Effector memory CD4-positive, alpha-beta T cell (primary cell): ENCODE measurements around the gene ABCB11.

Source experiments
- DNase-seq, 3 donors: peaks; one replicate each; pipeline ENCODE4 v3.0.0-alpha.2; 2020
- H3K27ac ChIP-seq: 2 replicates; pipeline ENCODE4 v1.7.0; 2013; ENCODE audit warnings: mild to moderate bottlenecking, low read length, moderate library complexity; ENCODE audit not compliant: insufficient read depth, poor library complexity, severe bottlenecking
- H3K27me3 ChIP-seq: replicated peaks from 2 replicates; pipeline ENCODE4 v1.7.0; 2013; ENCODE audit warnings: mild to moderate bottlenecking, low read length; ENCODE audit not compliant: insufficient read depth, control insufficient read depth, poor library complexity, severe bottlenecking
- H3K36me3 ChIP-seq: 2 replicates; pipeline ENCODE4 v1.7.0; 2013; ENCODE audit warnings: mild to moderate bottlenecking, low read length, moderate library complexity; ENCODE audit not compliant: control insufficient read depth, insufficient read depth
- H3K4me1 ChIP-seq: 2 replicates; pipeline ENCODE4 v1.7.0; 2013; ENCODE audit warnings: low read length, mild to moderate bottlenecking; ENCODE audit not compliant: control insufficient read depth, insufficient read depth, poor library complexity, severe bottlenecking
- H3K4me3 ChIP-seq: 2 replicates; pipeline ENCODE4 v1.7.0; 2013; ENCODE audit warnings: low read length, low read depth, mild to moderate bottlenecking; ENCODE audit not compliant: insufficient read depth, poor library complexity, severe bottlenecking
- H3K9me3 ChIP-seq: 2 replicates; pipeline ENCODE4 v1.7.0; 2013; ENCODE audit warnings: mild to moderate bottlenecking, low read length, moderate library complexity; ENCODE audit not compliant: control insufficient read depth

The ABCB11 gene

DNA sequence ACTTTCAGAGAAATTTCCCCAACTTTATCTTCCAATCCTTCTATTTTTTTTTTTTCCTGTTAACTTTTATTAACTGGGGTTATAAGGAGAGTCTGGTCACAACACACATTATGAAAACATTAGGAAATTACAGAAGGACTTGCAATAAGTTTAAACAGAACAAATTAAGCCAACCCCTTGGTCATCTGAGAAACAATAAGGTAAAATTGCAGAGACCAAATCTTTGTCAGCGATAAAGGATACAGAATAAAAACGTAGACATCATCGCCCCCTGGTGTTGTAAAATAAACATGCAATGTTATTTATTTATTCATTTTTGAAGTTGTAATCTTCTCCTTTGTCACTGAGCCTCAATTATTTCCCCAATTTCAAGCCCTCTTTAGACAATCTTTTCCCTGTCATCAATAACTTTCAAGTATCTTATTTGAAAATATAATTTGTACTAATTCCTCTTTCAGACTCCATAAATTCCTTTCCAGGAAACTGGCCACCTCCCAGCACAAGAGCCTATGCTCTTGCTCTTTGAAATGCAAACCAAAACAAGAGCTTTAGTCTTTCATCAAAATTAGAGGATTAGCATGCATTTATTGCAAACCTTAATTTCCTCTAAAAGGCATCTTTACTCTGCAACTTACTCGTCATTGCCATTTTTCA is 110.5 kb downstream of the ABCB11 start:
- no peak for DNase-seq
- no peaks in the 10 kb centered on the region for H3K9me3 ChIP-seq
- no peak overlapping the region for H3K4me3 ChIP-seq
- H3K4me1 ChIP-seq, result no peaks in the 10 kb centered on the region
- no peaks in the 10 kb centered on the region for H3K27me3 ChIP-seq
- no peak overlapping the region for H3K27ac ChIP-seq
- H3K36me3 ChIP-seq, result no peaks in the 10 kb centered on the region

DNA sequence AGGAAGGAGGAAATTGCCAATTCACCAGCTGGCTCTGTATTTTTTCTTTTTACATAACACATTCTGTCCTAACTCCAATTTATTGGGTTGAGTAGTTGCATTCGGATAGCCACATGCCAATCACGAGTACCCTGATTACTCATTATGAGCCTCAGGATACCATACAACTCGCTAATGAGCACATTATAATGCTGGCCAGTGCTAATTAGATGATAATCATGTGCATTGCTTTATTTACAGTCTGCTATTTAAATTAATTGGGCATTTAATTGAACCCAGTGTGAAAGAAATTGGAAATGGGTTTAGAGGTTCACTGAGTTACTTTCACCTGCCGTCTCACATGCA is 114.8 kb downstream of the ABCB11 start:
- no peak for DNase-seq
- Histone ChIP-seq H3K4me3 (no peak overlapping the region), H3K9me3 (no peaks in the 10 kb centered on the region), H3K4me1 (peaks cover 2% of the 10 kb centered on the region), H3K36me3 (no peaks in the 10 kb centered on the region), H3K27ac (no peak overlapping the region), H3K27me3 (peaks cover 4% of the 10 kb centered on the region)

DNA sequence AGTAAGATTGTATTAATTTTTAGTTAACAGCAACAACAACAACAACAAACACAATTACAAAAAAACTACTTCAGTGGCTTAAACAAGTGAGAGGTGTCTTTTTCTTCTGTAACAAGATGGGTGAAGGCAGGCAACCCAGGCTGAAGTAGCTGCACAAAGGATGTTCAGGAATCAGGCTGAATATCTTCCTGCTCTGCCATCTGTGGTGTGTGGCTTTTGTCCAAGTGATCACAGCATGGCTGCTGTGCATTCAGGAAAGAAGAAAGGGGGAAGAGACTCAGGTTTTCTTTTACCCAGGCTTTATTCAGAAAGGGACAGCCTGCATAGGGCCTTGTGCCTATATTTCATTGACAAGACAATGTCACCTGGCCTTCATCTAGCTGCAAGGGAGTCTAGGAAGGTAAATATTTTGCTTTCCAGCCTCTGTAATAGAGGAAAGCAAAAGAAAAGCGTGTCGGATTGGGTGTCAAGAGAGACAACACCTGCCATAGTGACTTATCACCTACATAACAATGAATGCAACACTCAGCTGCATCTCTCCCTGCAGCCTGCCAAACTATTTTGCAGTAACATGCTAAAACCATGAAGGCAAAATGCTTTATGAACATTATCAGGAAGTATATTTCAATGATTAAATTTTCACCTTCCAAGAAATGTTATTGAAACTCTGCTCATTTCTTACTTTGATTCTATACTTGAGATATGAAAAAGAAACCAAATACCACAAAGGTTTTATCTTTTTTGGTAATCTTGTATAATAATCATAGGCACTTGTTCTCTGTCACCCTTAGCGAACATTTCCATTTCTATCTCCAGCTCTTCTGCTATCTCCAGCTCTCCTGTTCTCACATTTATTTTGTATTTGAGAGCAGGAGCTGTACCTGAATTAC is 115.4 kb downstream of the ABCB11 start:
- Histone ChIP-seq H3K36me3 (no peaks in the 10 kb centered on the region), H3K4me3 (no peak overlapping the region), H3K27ac (no peak overlapping the region), H3K9me3 (no peaks in the 10 kb centered on the region), H3K4me1 (peaks cover 2% of the 10 kb centered on the region), H3K27me3 (peaks cover 4% of the 10 kb centered on the region)
- DNase-seq, result no peak

DNA sequence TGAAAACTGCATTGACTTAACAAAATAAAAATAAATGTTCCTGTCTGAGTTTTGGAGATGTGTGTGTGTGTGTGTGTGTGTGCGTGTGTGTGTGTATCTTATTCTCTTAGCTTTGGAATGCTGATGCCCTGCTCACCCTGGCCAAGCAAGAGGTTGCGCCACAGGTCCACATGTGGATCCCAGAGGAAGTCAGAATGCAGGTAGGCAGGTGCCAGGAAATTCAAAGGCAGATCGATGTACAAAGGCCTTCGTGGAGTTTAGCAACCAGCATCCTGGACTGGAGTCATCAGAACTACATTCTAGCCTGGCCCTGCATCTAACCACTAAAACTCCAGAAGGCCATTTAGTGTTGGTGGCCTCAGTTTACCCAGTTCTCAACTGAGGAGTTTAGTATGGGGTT is 117.6 kb downstream of the ABCB11 start:
- Histone ChIP-seq H3K27ac (no peak overlapping the region), H3K9me3 (no peaks in the 10 kb centered on the region), H3K36me3 (no peaks in the 10 kb centered on the region), H3K4me3 (no peak overlapping the region), H3K27me3 (peaks cover 4% of the 10 kb centered on the region), H3K4me1 (peaks cover 2% of the 10 kb centered on the region)
- DNase-seq, result no peak

DNA sequence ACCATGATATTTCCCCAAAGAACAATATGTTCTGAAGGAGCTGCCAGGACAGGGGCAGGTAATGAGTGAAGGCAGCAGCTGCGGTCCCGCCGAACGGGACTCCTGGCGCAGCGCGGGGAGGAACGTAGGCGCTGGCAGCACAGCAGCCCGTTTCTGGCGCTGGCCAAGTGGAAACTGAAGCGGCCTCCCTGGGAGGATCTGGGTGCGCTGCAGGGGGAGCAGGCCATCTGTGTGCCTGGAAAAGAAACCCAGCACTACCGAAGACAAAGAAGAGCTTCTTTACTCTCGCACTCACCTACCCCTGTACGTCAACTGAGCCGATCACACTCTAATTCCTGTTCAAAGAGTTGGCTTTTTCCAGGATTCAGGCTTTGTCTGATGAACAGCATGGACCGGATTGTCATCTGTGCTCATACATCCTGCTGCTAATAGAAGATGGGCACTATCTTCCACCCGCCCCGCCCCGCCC is 118.2 kb downstream of the ABCB11 start:
- H3K27ac ChIP-seq, result no peak overlapping the region
- H3K4me3 ChIP-seq, result no peak overlapping the region
- peaks cover 2% of the 10 kb centered on the region for H3K4me1 ChIP-seq
- no peaks in the 10 kb centered on the region for H3K36me3 ChIP-seq
- no peak for DNase-seq
- no peaks in the 10 kb centered on the region for H3K9me3 ChIP-seq
- peaks cover 4% of the 10 kb centered on the region for H3K27me3 ChIP-seq

DNA sequence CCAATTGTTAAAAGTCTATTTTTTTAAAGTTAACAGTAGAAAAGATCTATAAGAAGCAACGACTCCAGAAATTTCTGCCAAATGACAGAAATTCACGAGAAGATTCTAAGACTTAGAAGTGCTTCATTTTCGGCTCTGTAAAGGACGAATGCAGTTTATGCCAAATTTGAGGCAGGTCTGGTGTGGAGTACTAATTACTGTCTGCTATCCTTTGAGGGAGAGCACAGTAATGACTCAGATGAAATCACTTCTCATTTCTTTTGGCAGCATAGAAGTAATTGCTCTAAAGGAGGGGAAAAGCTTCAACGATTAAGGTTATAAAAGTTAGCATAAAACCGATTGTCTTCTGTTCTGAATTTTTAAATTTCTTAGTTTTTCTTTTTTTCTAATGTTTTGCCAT is 118.7 kb downstream of the ABCB11 start:
- no peaks in the 10 kb centered on the region for H3K9me3 ChIP-seq
- peaks cover 4% of the 10 kb centered on the region for H3K27me3 ChIP-seq
- H3K4me3 ChIP-seq, result no peak overlapping the region
- no peaks in the 10 kb centered on the region for H3K36me3 ChIP-seq
- peaks cover 2% of the 10 kb centered on the region for H3K4me1 ChIP-seq
- no peak overlapping the region for H3K27ac ChIP-seq
- DNase-seq, result no peak

DNA sequence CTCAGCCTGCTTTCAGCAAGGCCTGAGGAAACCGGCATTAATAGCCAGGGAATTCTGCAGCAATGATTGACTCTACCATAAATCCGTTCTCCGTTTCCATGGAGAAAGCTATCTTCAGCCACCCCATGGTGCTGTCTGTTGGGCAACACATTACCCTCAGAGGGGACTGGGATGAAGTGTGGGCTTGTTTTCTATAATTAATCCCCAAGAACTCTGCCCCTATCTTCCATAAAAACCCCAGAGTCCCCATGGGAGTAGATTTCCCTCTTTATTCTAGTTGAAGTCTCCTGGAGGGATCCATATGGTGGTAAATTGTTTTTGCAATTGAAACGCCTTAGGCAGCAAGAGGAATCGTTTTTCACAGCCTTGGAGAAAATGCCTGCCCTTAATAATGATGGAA is 120.8 kb downstream of the ABCB11 start:
- Histone ChIP-seq H3K36me3 (no peaks in the 10 kb centered on the region), H3K4me3 (no peak overlapping the region), H3K9me3 (no peaks in the 10 kb centered on the region), H3K4me1 (peaks cover 2% of the 10 kb centered on the region), H3K27me3 (peaks cover 4% of the 10 kb centered on the region), H3K27ac (no peak overlapping the region)
- DNase-seq, result no peak

DNA sequence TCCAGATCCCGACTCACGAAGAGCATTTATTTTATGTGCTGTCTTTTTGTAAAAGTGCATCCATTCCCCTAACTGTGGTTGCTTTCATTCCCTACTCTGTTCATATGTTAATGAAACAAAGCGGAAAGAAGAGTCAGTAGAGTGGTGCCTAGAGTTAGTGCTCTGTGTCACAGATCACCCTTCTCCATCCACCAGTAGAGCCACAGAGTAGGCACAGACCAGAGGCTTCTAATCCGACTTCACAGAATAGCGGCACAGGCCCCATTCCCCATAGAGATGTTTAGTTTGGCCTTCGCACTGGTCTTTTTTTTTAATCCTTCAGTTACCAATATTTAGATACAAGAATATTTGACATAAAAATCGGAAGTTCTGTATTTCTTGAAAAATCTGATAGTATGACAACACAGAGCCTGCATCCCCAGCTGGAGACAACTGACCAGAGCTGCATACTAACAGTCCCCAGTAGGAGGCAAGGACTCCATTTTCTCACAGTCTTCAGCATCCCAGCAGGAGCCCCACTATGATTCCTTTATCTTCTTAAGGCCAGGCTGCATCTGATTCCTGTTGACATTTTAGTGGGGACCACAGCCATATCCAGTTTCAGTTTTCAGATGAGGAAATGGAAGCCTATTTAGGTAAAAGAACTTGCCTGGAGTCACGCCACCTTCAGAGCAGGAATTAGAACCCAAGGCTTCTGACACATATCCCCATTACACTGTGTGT is 123.0 kb downstream of the ABCB11 start:
- H3K36me3 ChIP-seq, result no peaks in the 10 kb centered on the region
- H3K9me3 ChIP-seq, result no peaks in the 10 kb centered on the region
- peaks cover 4% of the 10 kb centered on the region for H3K27me3 ChIP-seq
- H3K27ac ChIP-seq, result no peak overlapping the region
- DNase-seq, result no peak
- H3K4me3 ChIP-seq, result no peak overlapping the region
- H3K4me1 ChIP-seq, result peaks cover 2% of the 10 kb centered on the region

DNA sequence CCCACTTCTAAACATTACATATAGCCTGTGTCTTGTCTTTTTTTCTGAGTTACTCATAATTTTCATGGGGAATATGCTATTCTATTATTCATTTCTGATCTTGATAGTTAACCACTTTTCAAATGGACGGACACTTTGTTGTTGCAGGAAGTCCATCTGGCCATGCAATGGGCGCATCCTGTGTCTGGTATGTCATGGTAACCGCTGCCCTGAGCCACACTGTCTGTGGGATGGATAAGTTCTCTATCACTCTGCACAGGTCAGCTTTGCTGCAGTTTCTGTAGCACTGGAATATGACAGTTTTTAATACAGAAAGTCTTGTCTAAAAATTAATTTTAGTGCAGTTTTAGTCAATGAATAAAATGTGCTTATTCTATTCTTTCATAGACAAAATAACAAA is 126.8 kb downstream of the ABCB11 start:
- Histone ChIP-seq H3K4me3 (no peak overlapping the region), H3K27me3 (no peaks in the 10 kb centered on the region), H3K4me1 (no peaks in the 10 kb centered on the region), H3K36me3 (no peaks in the 10 kb centered on the region), H3K27ac (no peak overlapping the region), H3K9me3 (no peaks in the 10 kb centered on the region)
- DNase-seq, result no peak

DNA sequence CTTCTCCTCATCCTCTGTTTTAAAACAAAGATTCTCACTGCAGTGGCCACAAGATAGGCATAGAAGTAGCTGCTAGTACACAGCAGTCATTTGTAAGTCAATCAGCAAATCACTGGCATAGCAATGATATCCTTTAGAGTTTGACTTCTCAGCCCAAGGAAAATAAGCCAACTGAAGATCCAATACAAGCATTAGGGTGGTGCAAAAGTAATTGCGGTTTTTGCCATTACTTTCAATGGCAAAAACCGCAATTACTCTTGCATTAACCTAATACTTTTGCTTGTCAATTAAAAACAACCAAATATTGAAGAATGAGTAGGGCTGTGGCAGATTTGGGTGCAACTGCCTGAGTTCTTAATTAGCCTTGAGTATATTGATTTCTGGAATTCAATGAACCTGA is 127.2 kb downstream of the ABCB11 start:
- no peak overlapping the region for H3K4me3 ChIP-seq
- H3K9me3 ChIP-seq, result no peaks in the 10 kb centered on the region
- no peaks in the 10 kb centered on the region for H3K27me3 ChIP-seq
- H3K27ac ChIP-seq, result no peak overlapping the region
- no peaks in the 10 kb centered on the region for H3K36me3 ChIP-seq
- no peak for DNase-seq
- H3K4me1 ChIP-seq, result no peaks in the 10 kb centered on the region
